GM18499 (cell line): Measurements from ENCODE around the gene DIAPH3.

ENCODE experiments used
- ATAC-seq: cut with Tn5 transposase; IDR thresholded peaks from one replicate; pipeline ENCODE4 v1.9.1; 2021; ENCODE audit warnings: moderate number of reproducible peaks; ENCODE audit not compliant: insufficient read depth, unreplicated experiment

DIAPH3 gene

GRCh38 chr13:59659981-59660380 lies 503.7 kb downstream of the DIAPH3 start:
- ATAC-seq, result no peak

GRCh38 chr13:59658738-59659330 lies 504.9 kb downstream of the DIAPH3 start:
- no peak for ATAC-seq

GRCh38 chr13:59658027-59658737 lies 505.5 kb downstream of the DIAPH3 start:
- no peak for ATAC-seq

- ATAC-seq, result no peak
Observed at GRCh38 chr13:59653916-59654315, 509.8 kb downstream of the DIAPH3 start.

GRCh38 chr13:59651479-59651878 lies 512.2 kb downstream of the DIAPH3 start:
- ATAC-seq, result no peak

GRCh38 chr13:59643906-59644626 lies 519.7 kb downstream of the DIAPH3 start:
- ATAC-seq, result no peak

GRCh38 chr13:59643364-59643841 lies 520.3 kb downstream of the DIAPH3 start:
- ATAC-seq, result no peak

DNA sequence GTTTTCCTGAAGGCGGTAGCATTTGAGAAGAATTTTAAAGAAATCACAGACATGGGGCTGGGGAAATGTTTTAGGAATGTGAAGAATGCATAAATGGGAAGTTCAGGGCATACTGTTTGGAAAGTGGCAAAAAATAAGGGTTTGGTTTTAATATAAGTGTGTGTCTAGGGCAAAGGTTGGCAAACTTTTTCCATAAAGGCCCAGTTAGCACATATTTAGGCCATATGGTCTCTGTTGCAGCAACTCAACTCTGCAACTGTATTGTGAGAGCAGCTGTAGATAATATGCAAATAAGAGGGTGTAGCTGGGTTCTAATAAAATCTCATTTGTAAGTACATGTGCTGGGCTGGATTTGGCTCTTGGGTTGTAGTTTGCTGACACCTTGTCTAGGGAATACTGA lies 521.9 kb downstream of the DIAPH3 start:
- ATAC-seq, result no peak

- ATAC-seq, result no peak
Observed at GRCh38 chr13:59641261-59641660, 522.5 kb downstream of the DIAPH3 start.

GRCh38 chr13:59638404-59638803 lies 525.3 kb downstream of the DIAPH3 start:
- no peak for ATAC-seq

DNA sequence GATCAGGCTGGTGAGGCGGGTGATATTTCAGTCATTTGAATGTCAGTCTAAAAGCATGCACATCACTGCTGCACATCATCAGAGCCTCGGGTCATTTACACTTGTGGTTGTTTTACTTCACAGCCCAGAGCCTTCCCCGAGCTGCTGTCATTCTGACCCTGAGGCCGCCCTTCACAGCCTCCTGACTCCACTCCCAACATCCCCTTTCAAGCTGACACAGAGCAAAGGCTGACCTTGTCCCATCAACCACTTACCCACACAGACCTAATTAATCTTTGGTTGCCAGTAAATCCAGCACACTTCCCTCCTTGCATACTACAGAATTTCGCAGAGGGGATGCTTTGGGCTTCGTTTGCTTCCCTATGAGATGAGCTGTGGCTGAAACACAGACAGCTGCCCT lies 528.1 kb downstream of the DIAPH3 start:
- ATAC-seq, result no peak

DNA sequence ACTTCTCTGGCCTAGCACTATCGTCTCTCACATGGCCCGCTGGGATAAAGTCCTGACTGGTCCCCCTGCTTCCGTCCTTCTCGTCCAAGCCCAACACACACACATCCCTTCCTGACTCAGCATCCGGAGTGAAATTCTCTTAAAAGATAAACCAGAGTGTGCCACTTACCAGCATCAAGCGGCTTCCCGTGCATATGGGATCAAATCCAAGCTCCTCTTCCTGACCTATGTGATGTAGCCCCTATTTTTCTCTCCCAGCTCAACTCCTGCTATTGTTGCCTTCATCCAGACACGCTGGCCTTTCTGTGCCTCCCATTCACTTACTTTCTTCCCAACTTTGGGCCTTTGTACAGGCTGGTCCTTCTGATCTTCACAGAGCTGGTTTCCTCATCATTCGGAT lies 530.4 kb downstream of the DIAPH3 start:
- ATAC-seq, result no peak

DNA sequence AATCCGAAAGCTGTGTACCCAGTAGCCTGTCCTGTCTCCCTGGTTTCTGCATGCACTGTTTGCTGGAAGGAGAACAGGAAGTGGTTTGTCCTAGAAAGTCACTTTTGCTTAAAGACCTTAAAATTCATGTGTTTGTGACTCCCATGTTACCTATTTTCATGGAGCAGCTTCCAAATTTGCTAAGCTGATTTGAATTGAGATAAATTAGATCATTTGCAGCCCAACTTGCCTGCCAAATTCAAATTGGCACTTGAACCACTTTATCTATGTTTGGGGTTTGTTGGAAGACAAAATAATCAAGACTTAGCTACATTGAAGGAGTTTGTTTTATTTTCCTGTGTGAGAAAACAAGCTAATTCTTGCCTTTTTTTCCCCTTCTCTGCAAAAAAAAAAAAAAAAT lies 532.5 kb downstream of the DIAPH3 start:
- ATAC-seq, result no peak

DNA sequence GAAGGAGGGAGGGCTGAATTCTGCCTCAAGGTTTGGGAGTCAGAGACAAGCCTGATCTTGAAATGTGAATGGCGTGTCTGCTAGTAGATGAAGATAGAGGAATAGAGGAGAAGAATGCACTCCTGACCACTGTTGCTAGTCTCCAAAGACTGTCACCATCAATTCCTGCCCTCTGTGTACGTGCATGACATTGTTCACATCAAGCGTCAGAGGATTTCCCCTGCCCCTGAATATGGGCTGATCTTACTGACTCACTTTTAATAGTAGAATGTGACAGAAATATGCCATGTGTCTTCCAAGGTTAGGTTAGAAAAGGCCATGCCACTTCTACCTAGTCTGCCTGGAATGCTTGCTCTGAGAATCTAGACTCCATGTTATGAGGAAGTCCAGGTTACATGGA lies 538.6 kb downstream of the DIAPH3 start:
- ATAC-seq, result no peak

DNA sequence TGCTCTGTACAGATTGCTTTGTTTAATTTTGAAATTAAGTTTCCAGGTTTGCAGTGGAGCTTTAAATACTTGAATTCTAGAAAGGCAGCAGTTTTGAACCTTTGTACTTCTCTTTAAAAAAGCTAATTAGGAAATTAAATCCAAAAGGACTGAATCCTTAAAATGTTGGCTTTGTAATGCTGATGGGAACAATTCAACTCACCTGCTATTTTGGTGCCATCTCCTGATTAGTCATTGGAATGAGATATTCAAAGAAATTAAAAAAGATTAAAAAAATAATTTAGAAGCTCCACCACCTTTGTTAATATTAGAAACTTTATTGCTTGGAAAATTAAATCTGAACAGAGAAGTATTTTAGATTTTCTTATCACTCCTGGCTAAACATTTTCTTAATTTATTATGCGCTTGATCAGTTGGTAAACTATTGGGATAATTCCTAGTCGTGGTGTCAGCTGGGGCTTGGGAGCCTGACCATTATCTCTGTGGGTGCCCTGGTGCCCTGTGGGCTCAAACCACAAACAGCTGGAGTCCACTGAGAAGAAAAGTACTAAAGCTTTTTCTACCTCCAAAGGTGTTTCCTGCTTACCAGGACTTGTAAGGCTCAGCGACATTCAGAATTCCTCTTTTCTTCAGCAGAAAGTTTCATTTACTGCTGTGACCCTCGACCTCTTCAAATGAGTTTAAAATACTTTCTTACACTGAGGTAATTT lies 540.4 kb downstream of the DIAPH3 start:
- no peak for ATAC-seq

GRCh38 chr13:59621773-59622172 lies 542.0 kb downstream of the DIAPH3 start:
- no peak for ATAC-seq
